ENCODE data around the gene LHFPL6.

DNA sequence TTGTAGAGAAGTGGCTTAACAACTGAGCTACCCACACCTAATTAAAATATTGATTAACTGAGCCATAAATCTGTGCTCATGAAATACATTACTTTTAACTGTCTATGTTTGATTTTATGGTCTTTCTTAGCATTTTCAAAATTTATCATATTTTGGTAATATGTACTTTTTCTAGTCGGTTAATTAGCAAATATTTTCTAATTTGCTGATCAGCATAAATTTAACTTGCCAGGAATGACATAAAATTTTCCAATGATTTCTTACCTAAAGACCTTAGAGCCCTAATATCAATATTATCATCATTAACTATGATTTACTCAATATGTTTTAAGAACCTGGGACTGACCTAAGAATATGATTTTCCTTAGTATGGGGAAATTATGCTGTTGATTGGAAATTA, 32.6 kb upstream of the LHFPL6 start:
- TF ChIP-seq CTCF (IDR thresholded peaks at IDR 0.05; ENCODE audit: poor library complexity) (no peak), EZH2 (IDR thresholded peaks at IDR 0.05; ENCODE audit: borderline replicate concordance) (no peak)

All from hepatocyte (in vitro differentiated cells).